ENCODE data around the gene IL5RA. TPM values are rescaled to one million over a fixed set of nuclear protein-coding genes. Genes with fewer than 3 reads are reported as not detected.

The IL5RA gene
- not detected in 2 replicates for total RNA-seq

- peak; percentile 12 to 15 for DNase-seq (ENCODE audit: low read depth in 2 of 2)
Measured at GRCh38 chr3:3110299-3110630, at the start of gene IL5RA. TSS of gene IL5RA (minus strand) at chr3:3110374. CDS start at chr3:3104984, 5,390 bp downstream.

- DNase-seq (ENCODE audit: low read depth in 2 of 2), result no peak
Measured at GRCh38 chr3:3157484-3157883, 47.3 kb upstream of the IL5RA start.

- DNase-seq (ENCODE audit: low read depth in 2 of 2), result no peak
Measured at GRCh38 chr3:3154879-3155610, 44.9 kb upstream of the IL5RA start.

- no peak for DNase-seq (ENCODE audit: low read depth in 2 of 2)
Measured at GRCh38 chr3:3151513-3151912, 41.3 kb upstream of the IL5RA start.

- DNase-seq (ENCODE audit: low read depth in 2 of 2), result no peak
Measured at GRCh38 chr3:3149560-3149959, 39.4 kb upstream of the IL5RA start.

GRCh38 chr3:3145831-3146230 is 35.7 kb upstream of the IL5RA start:
- DNase-seq (ENCODE audit: low read depth in 2 of 2), result no peak

GRCh38 chr3:3141939-3142338 is 31.8 kb upstream of the IL5RA start:
- no peak for DNase-seq (ENCODE audit: low read depth in 2 of 2)

GRCh38 chr3:3137526-3137925 is 27.4 kb upstream of the IL5RA start:
- no peak for DNase-seq (ENCODE audit: low read depth in 2 of 2)

GRCh38 chr3:3134750-3135448 is 24.7 kb upstream of the IL5RA start:
- no peak for DNase-seq (ENCODE audit: low read depth in 2 of 2)

GRCh38 chr3:3133500-3133899 is 23.3 kb upstream of the IL5RA start:
- DNase-seq (ENCODE audit: low read depth in 2 of 2), result no peak

GRCh38 chr3:3129579-3129978 is 19.4 kb upstream of the IL5RA start:
- no peak for DNase-seq (ENCODE audit: low read depth in 2 of 2)

- peak in 1 of 2 donors; percentile 7 for DNase-seq (ENCODE audit: low read depth in 2 of 2)
Measured at GRCh38 chr3:3127432-3128010, 17.3 kb upstream of the IL5RA start.

GRCh38 chr3:3126477-3127431 is 16.6 kb upstream of the IL5RA start, which contains the start of gene TRNT1:
TSS of gene TRNT1 (plus strand) at chr3:3126940. CDS start at chr3:3129041, 2,101 bp downstream.
- peak; percentile 96 to 98 for DNase-seq (ENCODE audit: low read depth in 2 of 2)

GRCh38 chr3:3125977-3126376 is 15.8 kb upstream of the IL5RA start:
- DNase-seq (ENCODE audit: low read depth in 2 of 2), result no peak

- no peak for DNase-seq (ENCODE audit: low read depth in 2 of 2)
Measured at GRCh38 chr3:3119393-3119851, 9.2 kb upstream of the IL5RA start.

GRCh38 chr3:3117651-3118050 is 7.5 kb upstream of the IL5RA start:
- no peak for DNase-seq (ENCODE audit: low read depth in 2 of 2)

- DNase-seq (ENCODE audit: low read depth in 2 of 2), result no peak
Measured at GRCh38 chr3:3113042-3113709, 3.0 kb upstream of the IL5RA start.

- no peak for DNase-seq (ENCODE audit: low read depth in 2 of 2)
Measured at GRCh38 chr3:3110749-3111361, 681 bp upstream of the IL5RA start.

- no peak for DNase-seq (ENCODE audit: low read depth in 2 of 2)
Measured at GRCh38 chr3:3109407-3110298, 521 bp downstream of the IL5RA start.
